CD14-positive monocyte (primary cell): ENCODE measurements around the gene APOL5. TPM values are rescaled to one million over a fixed set of nuclear protein-coding genes. Genes with fewer than 3 reads are reported as not detected.
A peak's percentile ranks its signal among the peaks of the same experiment; 100 is the strongest.

ENCODE experiments used
- DNase-seq, 3 donors: peaks; one replicate each; pipeline ENCODE4 v3.0.0-alpha.2; 2011 to 2022
- H2AFZ ChIP-seq: 2 replicates; pipeline ENCODE4 v1.6.0; 2012; ENCODE audit warnings: mild to moderate bottlenecking, low read depth, low read length, inconsistent platforms; ENCODE audit not compliant: insufficient read depth, poor library complexity, severe bottlenecking
- H3K27ac ChIP-seq, 2 donors: 1 replicate in 1 of 2; 2 replicates in 1 of 2; pipeline ENCODE4 v1.5.1; 2012 to 2013; ENCODE audit warnings: low read length in 2 of 2, control low read depth in 1 of 2, inconsistent platforms in 1 of 2, low read depth in 1 of 2, mild to moderate bottlenecking in 1 of 2
- H3K27me3 ChIP-seq, 2 donors: one replicate each; pipeline versions ENCODE4 v1.6.0 to v1.6.1; 2011 to 2013; ENCODE audit warnings: low read length in 2 of 2; ENCODE audit not compliant: control insufficient read depth in 2 of 2, insufficient read depth in 2 of 2
- H3K36me3 ChIP-seq, 2 donors: replicated peaks in 1 of 2; 1 replicate in 1 of 2; 2 replicates in 1 of 2; pipeline versions ENCODE4 v1.5.1 to v1.6.1; 2012 to 2013; ENCODE audit warnings: low read length in 2 of 2, control low read depth in 1 of 2, inconsistent platforms in 1 of 2, mild to moderate bottlenecking in 1 of 2; ENCODE audit not compliant: insufficient read depth in 2 of 2, control insufficient read depth in 1 of 2
- H3K4me1 ChIP-seq, 2 donors: 1 replicate in 1 of 2; 2 replicates in 1 of 2; pipeline versions ENCODE4 v1.5.1 to v1.6.1; 2012 to 2013; ENCODE audit warnings: low read length in 2 of 2, control low read depth in 1 of 2, inconsistent platforms in 1 of 2, mild to moderate bottlenecking in 1 of 2, moderate library complexity in 1 of 2; ENCODE audit not compliant: insufficient read depth in 2 of 2, control insufficient read depth in 1 of 2
- H3K4me2 ChIP-seq: replicated peaks from 2 replicates; pipeline ENCODE3; 2012; ENCODE audit warnings: low read length, moderate library complexity, mild to moderate bottlenecking; ENCODE audit not compliant: poor library complexity, severe bottlenecking; ENCODE audit errors: extremely low read depth
- H3K4me3 ChIP-seq, 3 experiments: fragments of 200-600 bp in 1 of 3; sonication (generic) in 1 of 3; replicated peaks in 1 of 3; 1 replicate in 2 of 3; 2 replicates in 1 of 3; pipeline ENCODE4 v1.5.1; 2011 to 2013; ENCODE audit warnings: low read length in 3 of 3, mild to moderate bottlenecking in 3 of 3, control low read depth in 2 of 3, low read depth in 2 of 3, inconsistent platforms in 1 of 3, moderate library complexity in 1 of 3
- H3K79me2 ChIP-seq: 2 replicates; pipeline ENCODE4 v1.6.0; 2012; ENCODE audit warnings: mild to moderate bottlenecking, control low read depth, inconsistent platforms, low read length, moderate library complexity; ENCODE audit not compliant: insufficient read depth
- H3K9ac ChIP-seq: 2 replicates; pipeline ENCODE4 v1.6.0; 2017; ENCODE audit warnings: low read length, mild to moderate bottlenecking; ENCODE audit not compliant: insufficient read depth, poor library complexity, severe bottlenecking
- H3K9me3 ChIP-seq, 2 donors: replicated peaks in 1 of 2; 1 replicate in 1 of 2; 2 replicates in 1 of 2; pipeline versions ENCODE4 v1.5.1 to v1.6.1; 2012 to 2013; ENCODE audit warnings: low read length in 2 of 2, control low read depth in 1 of 2; ENCODE audit not compliant: control insufficient read depth in 1 of 2, insufficient read depth in 1 of 2
- H4K20me1 ChIP-seq: 2 replicates; pipeline ENCODE4 v1.6.0; 2012; ENCODE audit warnings: mild to moderate bottlenecking, low read length, control low read depth, moderate library complexity; ENCODE audit not compliant: insufficient read depth
- H3K27ac Mint-ChIP-seq, 7 donors: one replicate each; pipeline ENCODE4 v1.8.0; 2020; ENCODE audit warnings: mild to moderate bottlenecking in 7 of 7, mixed read lengths in 7 of 7, moderate library complexity in 6 of 7, inconsistent platforms in 2 of 7
- H3K27me3 Mint-ChIP-seq, 3 donors: one replicate each; pipeline ENCODE4 v1.8.0; 2021 to 2022; ENCODE audit warnings: low read depth in 3 of 3, mild to moderate bottlenecking in 3 of 3, mixed read lengths in 3 of 3, moderate library complexity in 3 of 3, inconsistent platforms in 1 of 3
- H3K36me3 Mint-ChIP-seq, 2 donors: one replicate each; pipeline ENCODE4 v1.8.0; 2020; ENCODE audit warnings: mixed read lengths in 2 of 2, inconsistent platforms in 1 of 2, mild to moderate bottlenecking in 1 of 2
- H3K4me1 Mint-ChIP-seq: one replicate; pipeline ENCODE4 v1.8.0; 2020; ENCODE audit warnings: mild to moderate bottlenecking, mixed read lengths
- H3K4me3 Mint-ChIP-seq, 2 donors: one replicate each; pipeline ENCODE4 v1.8.0; 2020; ENCODE audit warnings: mild to moderate bottlenecking in 2 of 2, mixed read lengths in 2 of 2, moderate library complexity in 1 of 2
- H3K9me3 Mint-ChIP-seq, 7 donors: one replicate each; pipeline ENCODE4 v1.8.0; 2020 to 2022; ENCODE audit warnings: mixed read lengths in 7 of 7, mild to moderate bottlenecking in 6 of 7, moderate library complexity in 6 of 7, inconsistent platforms in 2 of 7
- CTCF ChIP-seq: fragments of 200-600 bp; IDR thresholded peaks from one replicate; pipeline ENCODE4 v1.8.0; 2022; ENCODE audit warnings: antibody characterized with exemption, mild to moderate bottlenecking
- WGBS: methylation state at CpG from one replicate; pipeline ENCODE4 v1.1.5; 2013; ENCODE audit warnings: missing lambda C conversion rate; ENCODE audit not compliant: insufficient coverage; 5-methylcytosine and 5-hydroxymethylcytosine counted together
- intact Hi-C, 2 donors: fragments of 100-400 bp; cut with micrococcal nuclease; formaldehyde crosslinking; loops; one replicate each; pipeline versions ENCODE4 v1.15.0 to v1.15.1; 2023
- polyA plus RNA-seq, 3 donors: library from polyadenylated mRNA; depleted of rRNA in 1 of 3; unstranded in 2 of 3; stranded (reverse) in 1 of 3; fragments of 300-500 nt in 2 of 3; fragments of >200 nt in 1 of 3; fragmentation: Illumina TruSeq in 2 of 3; gene quantifications; 1 replicate in 2 of 3; 2 replicates in 1 of 3; pipeline ENCODE4 v1.2.3, GENCODE V29; 2012 to 2021

Gene APOL5
- polyA plus RNA-seq, 3 donors, result not detected

- peaks cover 4 to 6% of the 10 kb centered on the region in 2 donors for H3K9me3 ChIP-seq
- H3K9ac ChIP-seq, result no peak overlapping the region
- Mint-ChIP-seq H3K27ac (no peak overlapping the region), H3K36me3 (no peaks in the 10 kb centered on the region), H3K9me3 (peaks cover 5 to 10% (median 7%) of the 10 kb centered on the region in 7 donors), H3K4me1 (peaks cover 8% of the 10 kb centered on the region), H3K27me3 (peaks cover 1 to 3% (median 1%) of the 10 kb centered on the region in 3 donors), H3K4me3 (no peak overlapping the region)
- H3K36me3 ChIP-seq, result no peaks in the 10 kb centered on the region
- H3K4me3 ChIP-seq, result no peak overlapping the region
- no peak for DNase-seq
- no peaks in the 10 kb centered on the region for H3K4me1 ChIP-seq
- H3K4me2 ChIP-seq, result no peak overlapping the region
- H3K27me3 ChIP-seq, result no peaks in the 10 kb centered on the region
- H3K79me2 ChIP-seq, result no peaks in the 10 kb centered on the region
- no peak overlapping the region for H2AFZ ChIP-seq
- TF ChIP-seq CTCF, result no peak
- no peak overlapping the region for H3K27ac ChIP-seq
- intact Hi-C loops, result no loop called here
- no peaks in the 10 kb centered on the region for H4K20me1 ChIP-seq
- no CpG with 5 or more reads among the region's 4 CpGs for WGBS
Observed at GRCh38 chr22:35681454-35682052, 36.1 kb upstream of the APOL5 start.

GRCh38 chr22:35683560-35683959, 34.1 kb upstream of the APOL5 start:
- no peaks in the 10 kb centered on the region for H3K4me1 ChIP-seq
- peak; percentile 23 for TF ChIP-seq CTCF
- no peaks in the 10 kb centered on the region for H3K27me3 ChIP-seq
- Mint-ChIP-seq H3K9me3 (peaks cover 2 to 15% (median 6%) of the 10 kb centered on the region in 7 donors), H3K27ac (no peak overlapping the region), H3K4me1 (peaks cover 8% of the 10 kb centered on the region), H3K36me3 (no peaks in the 10 kb centered on the region), H3K4me3 (no peak overlapping the region), H3K27me3 (peaks cover 1 to 3% (median 3%) of the 10 kb centered on the region in 3 donors)
- H3K9me3 ChIP-seq, result peaks cover 4 to 6% of the 10 kb centered on the region in 2 donors
- no peak for DNase-seq
- no peaks in the 10 kb centered on the region for H3K36me3 ChIP-seq
- H3K79me2 ChIP-seq, result no peaks in the 10 kb centered on the region
- H3K9ac ChIP-seq, result no peak overlapping the region
- H3K27ac ChIP-seq, result no peak overlapping the region
- 78% methylated on average over 1 of the region's 1 CpG for WGBS
- no peak overlapping the region for H2AFZ ChIP-seq
- no peaks in the 10 kb centered on the region for H4K20me1 ChIP-seq
- H3K4me3 ChIP-seq, result no peak overlapping the region
- no peak overlapping the region for H3K4me2 ChIP-seq
- intact Hi-C loops, result no loop called here
